ENCODE data around the gene SND1.

Gene SND1

DNA sequence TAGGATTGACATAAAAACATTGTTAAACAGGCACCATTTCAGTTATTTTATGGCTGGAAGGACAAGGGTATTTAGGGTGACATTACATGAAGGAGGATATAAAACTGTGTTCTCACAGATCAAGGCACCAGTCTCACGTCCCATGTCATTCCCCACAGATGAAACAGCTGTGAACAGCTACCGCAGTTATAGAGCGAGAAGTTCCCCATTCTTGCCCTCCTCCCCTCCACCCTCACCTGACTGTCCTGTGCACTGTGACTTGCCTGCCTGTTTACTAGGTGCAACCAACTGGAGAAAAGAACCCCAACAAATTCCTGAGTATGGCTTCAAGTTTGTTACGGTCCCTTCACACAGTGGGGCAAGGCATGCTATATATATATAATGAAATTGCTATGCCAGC, 141.6 kb downstream of the SND1 start:
- TF ChIP-seq, protein P1, sequence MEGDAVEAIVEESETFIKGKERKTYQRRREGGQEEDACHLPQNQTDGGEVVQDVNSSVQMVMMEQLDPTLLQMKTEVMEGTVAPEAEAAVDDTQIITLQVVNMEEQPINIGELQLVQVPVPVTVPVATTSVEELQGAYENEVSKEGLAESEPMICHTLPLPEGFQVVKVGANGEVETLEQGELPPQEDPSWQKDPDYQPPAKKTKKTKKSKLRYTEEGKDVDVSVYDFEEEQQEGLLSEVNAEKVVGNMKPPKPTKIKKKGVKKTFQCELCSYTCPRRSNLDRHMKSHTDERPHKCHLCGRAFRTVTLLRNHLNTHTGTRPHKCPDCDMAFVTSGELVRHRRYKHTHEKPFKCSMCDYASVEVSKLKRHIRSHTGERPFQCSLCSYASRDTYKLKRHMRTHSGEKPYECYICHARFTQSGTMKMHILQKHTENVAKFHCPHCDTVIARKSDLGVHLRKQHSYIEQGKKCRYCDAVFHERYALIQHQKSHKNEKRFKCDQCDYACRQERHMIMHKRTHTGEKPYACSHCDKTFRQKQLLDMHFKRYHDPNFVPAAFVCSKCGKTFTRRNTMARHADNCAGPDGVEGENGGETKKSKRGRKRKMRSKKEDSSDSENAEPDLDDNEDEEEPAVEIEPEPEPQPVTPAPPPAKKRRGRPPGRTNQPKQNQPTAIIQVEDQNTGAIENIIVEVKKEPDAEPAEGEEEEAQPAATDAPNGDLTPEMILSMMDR (IDR thresholded peaks at IDR 0.05; ENCODE audit: low read depth, low read length): no peak
- H3K27me3 ChIP-seq (ENCODE audit: insufficient read depth, low read depth, severe bottlenecking): no peaks in the 10 kb centered on the region
- DNase-seq: no peak
- H3K4me3 ChIP-seq (ENCODE audit: low read depth, low read length): no peak overlapping the region
- H3K9me3 ChIP-seq (ENCODE audit: severe bottlenecking): no peaks in the 10 kb centered on the region
- H3K36me3 ChIP-seq: no peaks in the 10 kb centered on the region
- no peak overlapping the region for H3K27ac ChIP-seq

DNA sequence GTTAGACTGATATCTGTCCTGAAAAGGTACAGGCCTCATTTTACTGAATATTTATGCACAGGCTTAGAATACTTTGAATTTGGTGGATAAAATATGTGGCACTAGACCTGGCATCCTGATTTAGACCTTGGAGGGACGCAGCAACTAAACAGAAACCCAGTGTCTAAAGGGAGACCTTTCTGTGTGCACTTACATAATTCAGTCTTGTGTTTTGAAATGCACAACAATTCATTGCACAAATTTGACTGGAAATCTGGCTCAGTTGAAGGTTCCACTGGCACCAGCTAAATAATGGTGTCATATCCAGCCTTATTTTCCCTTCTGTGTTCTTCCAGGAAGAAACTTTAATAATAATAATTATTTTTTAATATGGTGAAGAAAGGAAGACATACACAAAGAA, 142.1 kb downstream of the SND1 start:
- TF ChIP-seq, protein P1 (IDR thresholded peaks at IDR 0.05; ENCODE audit: low read depth, low read length): no peak

DNA sequence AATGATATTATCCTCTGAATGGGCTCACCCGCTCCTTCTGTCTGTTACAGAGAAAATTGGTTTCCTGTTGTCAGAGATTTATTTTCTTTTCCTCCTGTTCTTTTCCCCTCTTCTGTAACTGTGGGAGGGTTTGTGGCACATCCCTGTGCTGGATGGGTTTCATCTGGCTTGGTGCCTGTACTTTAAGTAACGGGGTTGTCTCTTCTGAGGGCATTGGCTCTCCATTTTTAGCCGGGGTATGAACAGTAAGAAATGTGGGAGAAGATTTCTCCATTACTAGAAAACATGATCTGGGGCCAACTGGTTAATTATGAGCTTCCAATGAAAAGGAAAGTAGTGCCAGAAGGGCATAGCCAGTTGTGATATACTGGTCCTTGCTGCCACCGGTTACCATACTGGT, 142.6 kb downstream of the SND1 start:
- Histone ChIP-seq H3K4me3 (ENCODE audit: low read depth, low read length) (no peak overlapping the region), H3K9me3 (ENCODE audit: severe bottlenecking) (no peaks in the 10 kb centered on the region), H3K27me3 (ENCODE audit: insufficient read depth, low read depth, severe bottlenecking) (no peaks in the 10 kb centered on the region), H3K27ac (no peak overlapping the region), H3K36me3 (no peaks in the 10 kb centered on the region)
- no peak for DNase-seq
- TF ChIP-seq, protein P1 (IDR thresholded peaks at IDR 0.05; ENCODE audit: low read depth, low read length): no peak

More for the DNA sequence above, 142.1 kb downstream of the SND1 start:
- Histone ChIP-seq H3K27me3 (ENCODE audit: insufficient read depth, low read depth, severe bottlenecking) (no peaks in the 10 kb centered on the region), H3K9me3 (ENCODE audit: severe bottlenecking) (no peaks in the 10 kb centered on the region), H3K36me3 (no peaks in the 10 kb centered on the region), H3K27ac (no peak overlapping the region), H3K4me3 (ENCODE audit: low read depth, low read length) (no peak overlapping the region)
- no peak for DNase-seq

DNA sequence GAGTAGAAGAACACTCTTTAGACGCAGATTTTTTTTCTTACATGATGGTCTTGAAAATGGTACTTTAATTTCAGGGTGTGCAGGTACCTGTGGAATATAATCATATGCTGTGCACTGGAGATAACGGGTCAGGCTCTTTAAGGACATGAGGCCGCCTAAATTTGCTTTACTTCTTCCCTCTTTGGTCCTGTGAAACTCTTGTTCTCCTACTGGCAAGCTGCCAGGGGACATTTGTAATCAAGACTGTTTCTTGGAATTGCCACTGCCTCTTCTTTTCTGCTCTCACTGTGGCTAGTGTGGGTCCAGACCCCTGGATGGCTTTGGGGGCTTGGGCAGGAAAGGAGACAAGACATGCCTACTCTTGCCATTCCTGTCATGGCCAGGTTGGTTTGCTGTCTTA, 146.0 kb downstream of the SND1 start:
- no peaks in the 10 kb centered on the region for H3K27me3 ChIP-seq (ENCODE audit: insufficient read depth, low read depth, severe bottlenecking)
- H3K27ac ChIP-seq: no peak overlapping the region
- H3K9me3 ChIP-seq (ENCODE audit: severe bottlenecking): no peaks in the 10 kb centered on the region
- DNase-seq: no peak
- TF ChIP-seq, protein P1 (IDR thresholded peaks at IDR 0.05; ENCODE audit: low read depth, low read length): no peak
- H3K36me3 ChIP-seq: no peaks in the 10 kb centered on the region
- H3K4me3 ChIP-seq (ENCODE audit: low read depth, low read length): no peak overlapping the region

DNA sequence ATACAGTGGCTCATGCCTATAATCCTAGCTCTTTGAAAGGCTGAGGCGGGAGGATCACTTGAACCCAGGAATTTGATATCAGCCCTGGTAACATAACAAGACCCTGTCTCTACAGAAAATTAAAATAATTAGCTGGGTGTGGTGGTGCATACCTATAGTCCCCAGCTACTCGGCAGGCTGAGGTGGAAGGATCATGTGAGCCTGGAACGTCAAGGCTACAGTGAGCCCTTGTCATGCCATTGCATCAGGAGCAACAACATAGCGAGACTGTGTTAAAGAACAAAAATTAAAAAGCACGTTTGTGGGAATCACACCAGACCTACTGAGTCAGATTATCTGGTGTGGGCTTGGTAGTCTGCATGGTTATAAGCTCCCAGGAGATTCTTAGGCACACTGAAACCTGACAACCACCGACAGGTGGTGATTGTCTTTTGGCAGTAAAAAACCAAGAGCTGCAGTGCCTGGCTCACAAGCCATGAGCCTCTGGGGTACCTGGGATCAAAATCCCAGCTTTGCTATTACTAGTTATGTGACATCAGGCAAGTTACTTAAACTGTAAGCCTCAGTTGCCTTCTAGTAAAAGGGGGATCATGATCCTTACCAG, 146.9 kb downstream of the SND1 start:
- Histone ChIP-seq H3K9me3 (ENCODE audit: severe bottlenecking) (no peaks in the 10 kb centered on the region), H3K4me3 (ENCODE audit: low read depth, low read length) (no peak overlapping the region), H3K27me3 (ENCODE audit: insufficient read depth, low read depth, severe bottlenecking) (no peaks in the 10 kb centered on the region), H3K27ac (no peak overlapping the region), H3K36me3 (no peaks in the 10 kb centered on the region)
- no peak for DNase-seq
- TF ChIP-seq, protein P1 (IDR thresholded peaks at IDR 0.05; ENCODE audit: low read depth, low read length): no peak
